ENCODE data around the gene MPL. TPM values are rescaled to one million over a fixed set of nuclear protein-coding genes. Genes with fewer than 3 reads are reported as not detected.

The MPL gene
- total and polyA plus RNA-seq, 2 experiments from 2014 or later = not detected

DNA sequence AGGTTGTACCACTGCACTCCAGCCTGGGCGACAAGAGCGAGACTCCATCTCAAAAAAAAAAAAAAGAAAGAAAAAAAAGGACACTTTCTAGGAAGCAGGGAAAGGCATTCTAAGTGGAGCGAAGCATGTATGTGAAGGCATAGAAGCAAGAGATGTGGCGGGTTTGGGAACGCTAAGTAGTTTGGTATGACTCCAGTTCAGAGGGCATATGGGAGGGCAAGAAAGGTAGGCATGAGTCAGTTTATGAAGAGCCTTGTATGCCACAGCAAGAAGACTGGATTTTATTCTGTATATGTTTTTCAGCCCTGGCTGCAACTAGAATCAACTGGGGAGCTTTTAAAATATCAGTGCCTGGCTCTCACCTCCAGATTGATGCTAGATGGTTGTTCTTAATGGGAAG is 34.6 kb downstream of the MPL start:
- H3K9ac ChIP-seq = 0 out of 2 replicates have a peak overlapping the region, but pooled peaks have one; percentile 29
- peak overlapping the region; percentile 4 for H3K4me2 ChIP-seq (ENCODE audit: unreplicated experiment)
- peak overlapping the region; percentile 89 for H3K27ac ChIP-seq
- peak; percentile 20 for DNase-seq
- 91 to 92% methylated on average over 4 to 5 of the region's 5 CpGs for WGBS, 2 experiments (ENCODE audit: low coverage in 1 of 2, low lambda C conversion rate in 2 of 2, missing lambda C conversion rate in 2 of 2)
- peaks cover 26% of the 10 kb centered on the region for H3K4me1 ChIP-seq (ENCODE audit: insufficient read depth)
- no peaks in the 10 kb centered on the region for H3K9me3 ChIP-seq (ENCODE audit: low read depth)
- H4K20me1 ChIP-seq (ENCODE audit: insufficient read depth) = no peaks in the 10 kb centered on the region
- peaks cover 32% of the 10 kb centered on the region for H3K79me2 ChIP-seq (ENCODE audit: insufficient read depth)
- H3K4me3 ChIP-seq = no peak overlapping the region
- no peaks in the 10 kb centered on the region for H3K9me2 ChIP-seq (ENCODE audit: insufficient read depth)
- H3F3A ChIP-seq (ENCODE audit: insufficient read depth) = peaks cover 59% of the 10 kb centered on the region
- no peak for TF ChIP-seq EZH2 (IDR thresholded peaks at IDR 0.05; ENCODE audit: insufficient read depth, poor library complexity, severe bottlenecking)
- TF ChIP-seq EZH2phosphoT487 (IDR thresholded peaks at IDR 0.05; ENCODE audit: insufficient read depth, low read depth) = no peak
- H3K27me3 ChIP-seq (replicated peaks; ENCODE audit: insufficient read depth) = no peaks in the 10 kb centered on the region
- in situ Hi-C loops (cut with MboI) = no loop called here
- H3K36me3 ChIP-seq (ENCODE audit: low read depth) = no peaks in the 10 kb centered on the region
- no peak overlapping the region for H2AFZ ChIP-seq

DNA sequence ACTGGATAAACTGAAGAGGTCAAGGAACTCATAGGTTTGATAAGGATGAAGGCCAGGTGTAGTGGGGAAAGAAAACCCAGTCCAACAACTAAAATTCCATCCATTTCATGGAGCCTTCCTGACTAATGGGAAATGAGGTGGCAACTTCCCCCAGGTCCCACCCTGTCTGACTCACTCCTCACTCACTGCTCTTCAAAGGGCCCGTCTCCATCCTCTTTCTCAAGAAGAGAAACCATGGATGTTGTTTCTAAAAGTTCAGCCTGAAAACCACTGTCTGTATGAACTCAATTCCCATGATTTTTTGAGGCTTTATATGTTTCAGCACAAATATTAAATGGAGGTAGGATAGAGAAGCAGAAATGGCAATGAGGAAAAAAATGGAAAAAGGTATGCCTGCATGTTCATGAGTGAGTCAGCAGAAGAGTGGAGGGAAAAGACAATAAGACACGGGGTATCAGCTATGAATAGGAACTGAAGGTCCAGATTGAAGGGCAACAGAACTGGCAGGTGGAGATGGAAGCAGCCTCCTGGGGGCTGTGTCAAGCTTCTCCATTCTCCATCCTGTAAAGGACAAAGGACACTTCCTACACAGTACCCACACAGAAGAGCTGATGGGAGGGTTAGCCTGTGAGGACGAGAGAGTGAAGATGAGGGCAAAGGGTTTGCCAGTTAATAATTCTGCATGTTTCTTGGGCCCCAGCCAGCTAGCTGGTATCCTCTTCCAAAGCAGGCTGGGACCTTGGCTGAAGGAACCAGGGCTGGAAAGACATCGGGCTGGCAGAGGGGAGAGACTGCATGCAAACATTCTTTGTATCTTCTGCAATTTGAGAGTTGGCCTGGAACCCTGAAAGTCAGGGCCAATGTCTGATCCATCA is 35.7 kb downstream of the MPL start:
- no peaks in the 10 kb centered on the region for H3K9me2 ChIP-seq (ENCODE audit: insufficient read depth)
- H3K4me2 ChIP-seq (ENCODE audit: unreplicated experiment) = peak overlapping the region; percentile 44
- H3F3A ChIP-seq (ENCODE audit: insufficient read depth) = peaks cover 58% of the 10 kb centered on the region
- H2AFZ ChIP-seq = peak overlapping the region; percentile 36; the same call in 1 of the 2 replicates
- DNase-seq = peak; percentile 96
- peak overlapping the region; percentile 40 for H3K9ac ChIP-seq
- no peaks in the 10 kb centered on the region for H3K9me3 ChIP-seq (ENCODE audit: low read depth)
- peaks cover 32% of the 10 kb centered on the region for H3K79me2 ChIP-seq (ENCODE audit: insufficient read depth)
- H3K27me3 ChIP-seq (replicated peaks; ENCODE audit: insufficient read depth) = no peaks in the 10 kb centered on the region
- in situ Hi-C loops (cut with MboI) = no loop called here
- peak overlapping the region; percentile 89 for H3K27ac ChIP-seq
- H4K20me1 ChIP-seq (ENCODE audit: insufficient read depth) = no peaks in the 10 kb centered on the region
- no peak overlapping the region for H3K4me3 ChIP-seq
- H3K4me1 ChIP-seq (ENCODE audit: insufficient read depth) = peaks cover 26% of the 10 kb centered on the region
- no peak for TF ChIP-seq EZH2 (IDR thresholded peaks at IDR 0.05; ENCODE audit: insufficient read depth, poor library complexity, severe bottlenecking)
- TF ChIP-seq EZH2phosphoT487 (IDR thresholded peaks at IDR 0.05; ENCODE audit: insufficient read depth, low read depth) = no peak
- 24 to 29% methylated on average over 4 of the region's 4 CpGs for WGBS, 2 experiments (ENCODE audit: low coverage in 1 of 2, low lambda C conversion rate in 2 of 2, missing lambda C conversion rate in 2 of 2)
- no peaks in the 10 kb centered on the region for H3K36me3 ChIP-seq (ENCODE audit: low read depth)

GRCh38 chr1:43376723-43377235 is 39.2 kb downstream of the MPL start:
- no peak overlapping the region for H2AFZ ChIP-seq
- peaks cover 20% of the 10 kb centered on the region for H3K4me1 ChIP-seq (ENCODE audit: insufficient read depth)
- H3F3A ChIP-seq (ENCODE audit: insufficient read depth) = peaks cover 36% of the 10 kb centered on the region
- WGBS, 2 experiments (ENCODE audit: low coverage in 1 of 2, low lambda C conversion rate in 2 of 2, missing lambda C conversion rate in 2 of 2) = 93 to 94% methylated on average over 7 of the region's 7 CpGs
- H3K4me2 ChIP-seq (ENCODE audit: unreplicated experiment) = no peak overlapping the region
- H3K27me3 ChIP-seq (replicated peaks; ENCODE audit: insufficient read depth) = no peaks in the 10 kb centered on the region
- H3K9ac ChIP-seq = no peak overlapping the region
- DNase-seq = no peak
- H3K27ac ChIP-seq = no peak overlapping the region
- 0 out of 2 replicates have a peak, but pooled peaks cover 2% of the 10 kb centered on the region for H3K36me3 ChIP-seq (ENCODE audit: low read depth)
- TF ChIP-seq EZH2phosphoT487 (IDR thresholded peaks at IDR 0.05; ENCODE audit: insufficient read depth, low read depth) (no peak), EZH2 (IDR thresholded peaks at IDR 0.05; ENCODE audit: insufficient read depth, poor library complexity, severe bottlenecking) (no peak)
- H3K4me3 ChIP-seq = no peak overlapping the region
- H3K9me3 ChIP-seq (ENCODE audit: low read depth) = no peaks in the 10 kb centered on the region
- in situ Hi-C loops (cut with MboI) = no loop called here
- H3K79me2 ChIP-seq (ENCODE audit: insufficient read depth) = peaks cover 8% of the 10 kb centered on the region; the same call in 1 of the 2 replicates
- H4K20me1 ChIP-seq (ENCODE audit: insufficient read depth) = no peaks in the 10 kb centered on the region
- no peaks in the 10 kb centered on the region for H3K9me2 ChIP-seq (ENCODE audit: insufficient read depth)

GRCh38 chr1:43377831-43378230 is 40.2 kb downstream of the MPL start:
- H3K9me2 ChIP-seq (ENCODE audit: insufficient read depth) = no peaks in the 10 kb centered on the region
- H3K27ac ChIP-seq = no peak overlapping the region
- peaks cover 14% of the 10 kb centered on the region for H3K4me1 ChIP-seq (ENCODE audit: insufficient read depth)
- H3K4me2 ChIP-seq (ENCODE audit: unreplicated experiment) = no peak overlapping the region
- TF ChIP-seq EZH2phosphoT487 (IDR thresholded peaks at IDR 0.05; ENCODE audit: insufficient read depth, low read depth) = no peak
- TF ChIP-seq EZH2 (IDR thresholded peaks at IDR 0.05; ENCODE audit: insufficient read depth, poor library complexity, severe bottlenecking) = no peak
- H3K79me2 ChIP-seq (ENCODE audit: insufficient read depth) = peaks cover 6% of the 10 kb centered on the region; the same call in 1 of the 2 replicates
- H4K20me1 ChIP-seq (ENCODE audit: insufficient read depth) = no peaks in the 10 kb centered on the region
- no peak overlapping the region for H3K9ac ChIP-seq
- WGBS, 2 experiments (ENCODE audit: low coverage in 1 of 2, low lambda C conversion rate in 2 of 2, missing lambda C conversion rate in 2 of 2) = 100% methylated on average over 1 of the region's 1 CpG
- no peaks in the 10 kb centered on the region for H3K9me3 ChIP-seq (ENCODE audit: low read depth)
- in situ Hi-C loops (cut with MboI) = no loop called here
- DNase-seq = no peak
- H3F3A ChIP-seq (ENCODE audit: insufficient read depth) = peaks cover 29% of the 10 kb centered on the region
- H3K27me3 ChIP-seq (replicated peaks; ENCODE audit: insufficient read depth) = no peaks in the 10 kb centered on the region
- H2AFZ ChIP-seq = no peak overlapping the region
- H3K36me3 ChIP-seq (ENCODE audit: low read depth) = peaks cover 5% of the 10 kb centered on the region; the same call in 1 of the 2 replicates
- H3K4me3 ChIP-seq = no peak overlapping the region

All from GM23248 (cell line).